HEK293 (cell line): ENCODE measurements around the gene ZNF202.

Experiments
- CTCF ChIA-PET: fragments of 350-600 bp; formaldehyde crosslinking; extraction: SDS; loops from one replicate; lab custom pipeline; 2021; ENCODE audit warnings: antibody characterized with exemption; lab: Yijun Ruan, JAX
- POLR2A ChIA-PET: fragments of 300-600 bp; formaldehyde crosslinking; extraction: SDS; loops from one replicate; lab custom pipeline; 2020; ENCODE audit warnings: antibody characterized with exemption, inconsistent platforms; lab: Yijun Ruan, JAX
- H3K27ac ChIP-seq: fragments of 200-500 bp; sonication (Bioruptor generic); 2 replicates; pipeline ENCODE4 v1.5.1; 2014; ENCODE audit warnings: low read depth, low read length, control low read depth, inconsistent platforms; ENCODE audit errors: extremely low read depth
- H3K36me3 ChIP-seq, 2 experiments: fragments of 200-500 bp in 1 of 2; sonication (Bioruptor generic) in 1 of 2; 1 replicate in 1 of 2; 2 replicates in 1 of 2; pipeline ENCODE4 v1.5.1; 2014 to 2017; ENCODE audit warnings: inconsistent platforms in 2 of 2, low read length in 2 of 2; ENCODE audit not compliant: control insufficient read depth in 2 of 2, insufficient read depth in 1 of 2
- H3K4me1 ChIP-seq: fragments of 200-500 bp; sonication (Bioruptor generic); 2 replicates; pipeline ENCODE4 v1.5.1; 2014; ENCODE audit warnings: mild to moderate bottlenecking, low read length, inconsistent platforms; ENCODE audit not compliant: control insufficient read depth, insufficient read depth
- H3K4me3 ChIP-seq: 2 replicates; pipeline ENCODE4 v1.5.1; 2011; ENCODE audit warnings: low read depth, mild to moderate bottlenecking, control low read depth, low read length, moderate library complexity
- H3K9me3 ChIP-seq: fragments of 200-500 bp; sonication (Bioruptor generic); 2 replicates; pipeline ENCODE4 v1.5.1; 2014; ENCODE audit warnings: low read depth, low read length, inconsistent platforms; ENCODE audit not compliant: control insufficient read depth, insufficient read depth
- AEBP2 ChIP-seq: fragments of 450-650 bp; formaldehyde crosslinking; IDR thresholded peaks from 2 replicates; pipeline ENCODE4 v1.5.1; 2016; ENCODE audit warnings: missing biosample characterization, missing genetic modification characterization, borderline replicate concordance
- REST ChIP-seq: fragments of 450-650 bp; formaldehyde crosslinking; IDR thresholded peaks from 2 replicates; pipeline ENCODE4 v1.5.1; 2016; ENCODE audit warnings: missing biosample characterization, missing genetic modification characterization
- ZBTB7A ChIP-seq: fragments of 450-650 bp; formaldehyde crosslinking; IDR thresholded peaks from 2 replicates; pipeline ENCODE4 v1.5.1; 2016; ENCODE audit warnings: low read depth, missing biosample characterization, missing genetic modification characterization
- ZNF132 ChIP-seq: fragments of 450-650 bp; formaldehyde crosslinking; IDR thresholded peaks from 2 replicates; pipeline ENCODE4 v1.5.1; 2017; ENCODE audit warnings: missing biosample characterization, missing genetic modification characterization, borderline replicate concordance
- ZNF280D ChIP-seq: fragments of 450-650 bp; formaldehyde crosslinking; IDR thresholded peaks from 2 replicates; pipeline ENCODE4 v1.5.1; 2016; ENCODE audit warnings: missing biosample characterization, missing genetic modification characterization
- ZNF311 ChIP-seq: fragments of 450-650 bp; formaldehyde crosslinking; IDR thresholded peaks from 2 replicates; pipeline ENCODE4 v1.5.1; 2017; ENCODE audit warnings: missing biosample characterization, missing genetic modification characterization, borderline replicate concordance
- ZNF335 ChIP-seq: fragments of 450-650 bp; formaldehyde crosslinking; conservative IDR thresholded peaks from 2 replicates; pipeline ENCODE4 v1.5.1; 2016; ENCODE audit warnings: missing biosample characterization, missing genetic modification characterization
- ZNF433 ChIP-seq: fragments of 450-650 bp; formaldehyde crosslinking; IDR thresholded peaks from 2 replicates; pipeline ENCODE4 v1.5.1; 2016; ENCODE audit warnings: missing biosample characterization, missing genetic modification characterization, low read depth
- ZNF449 ChIP-seq: fragments of 450-650 bp; formaldehyde crosslinking; IDR thresholded peaks from 2 replicates; pipeline ENCODE4 v1.5.1; 2017; ENCODE audit warnings: missing biosample characterization, mild to moderate bottlenecking, missing genetic modification characterization, moderate library complexity
- ZNF501 ChIP-seq: fragments of 450-650 bp; formaldehyde crosslinking; IDR thresholded peaks from 2 replicates; pipeline ENCODE4 v1.5.1; 2016; ENCODE audit warnings: missing biosample characterization, missing genetic modification characterization
- TF ChIP-seq, protein P1 (sequence below): fragments of 450-650 bp; formaldehyde crosslinking; IDR thresholded peaks from 2 replicates; pipeline ENCODE4 v1.5.1; 2016; ENCODE audit warnings: missing biosample characterization, missing genetic modification characterization

Gene ZNF202

GRCh38 chr11:123771664-123772063 lies 30.2 kb upstream of the ZNF202 start:
- POLR2A ChIA-PET: no interaction called here
- Histone ChIP-seq H3K4me1 (no peaks in the 10 kb centered on the region), H3K4me3 (no peak overlapping the region), H3K9me3 (no peaks in the 10 kb centered on the region), H3K36me3 (no peaks in the 10 kb centered on the region), H3K27ac (no peak overlapping the region)
- TF ChIP-seq ZNF311 (tag by site-specific recombination) (no peak), ZNF335 (tag by site-specific recombination) (no peak), ZNF280D (tag by site-specific recombination) (no peak), AEBP2 (tag by site-specific recombination) (no peak), ZNF433 (tag by site-specific recombination) (no peak), ZNF501 (no peak), ZNF449 (tag by site-specific recombination) (no peak), REST (tag by site-specific recombination) (no peak), ZNF132 (tag by site-specific recombination) (no peak), ZBTB7A (tag by site-specific recombination) (no peak)
- TF ChIP-seq, all 188 proteins: peak for 0
- CTCF ChIA-PET: no interaction called here

- POLR2A ChIA-PET: no interaction called here
These were observed 29.3 kb upstream of the ZNF202 start for GRCh38 chr11:123770712-123771111.

More at GRCh38 chr11:123770712-123771111, 29.3 kb upstream of the ZNF202 start:
- H3K4me1 ChIP-seq: no peaks in the 10 kb centered on the region
- TF ChIP-seq, protein P1, sequence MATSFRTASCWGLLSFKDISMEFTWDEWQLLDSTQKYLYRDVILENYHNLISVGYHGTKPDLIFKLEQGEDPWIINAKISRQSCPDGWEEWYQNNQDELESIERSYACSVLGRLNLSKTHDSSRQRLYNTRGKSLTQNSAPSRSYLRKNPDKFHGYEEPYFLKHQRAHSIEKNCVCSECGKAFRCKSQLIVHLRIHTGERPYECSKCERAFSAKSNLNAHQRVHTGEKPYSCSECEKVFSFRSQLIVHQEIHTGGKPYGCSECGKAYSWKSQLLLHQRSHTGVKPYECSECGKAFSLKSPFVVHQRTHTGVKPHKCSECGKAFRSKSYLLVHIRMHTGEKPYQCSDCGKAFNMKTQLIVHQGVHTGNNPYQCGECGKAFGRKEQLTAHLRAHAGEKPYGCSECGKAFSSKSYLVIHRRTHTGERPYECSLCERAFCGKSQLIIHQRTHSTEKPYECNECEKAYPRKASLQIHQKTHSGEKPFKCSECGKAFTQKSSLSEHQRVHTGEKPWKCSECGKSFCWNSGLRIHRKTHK (tag by site-specific recombination): no peak
- H3K4me3 ChIP-seq: no peak overlapping the region
- H3K36me3 ChIP-seq: no peaks in the 10 kb centered on the region
- H3K27ac ChIP-seq: no peak overlapping the region
- H3K9me3 ChIP-seq: no peaks in the 10 kb centered on the region
- CTCF ChIA-PET: no interaction called here
